IPS-20b (cell line): ENCODE data around the gene EPC1.
"Not testable (repeated sequence)": the region's sequence is repeated elsewhere in the genome, so short reads cannot be mapped to it uniquely, and the experiment has no call there.

ENCODE experiments used
- H3K27ac ChIP-seq: one replicate; pipeline ENCODE4 v1.5.1; 2013; ENCODE audit warnings: low read length
- H3K27me3 ChIP-seq: 2 replicates; pipeline ENCODE4 v1.6.1; 2013; ENCODE audit warnings: mild to moderate bottlenecking, low read length, inconsistent platforms; ENCODE audit not compliant: insufficient read depth
- H3K36me3 ChIP-seq: 2 replicates; pipeline ENCODE4 v1.6.1; 2013; ENCODE audit warnings: low read depth, mild to moderate bottlenecking, inconsistent platforms, low read length, moderate library complexity; ENCODE audit not compliant: insufficient read depth
- H3K4me1 ChIP-seq: 2 replicates; pipeline ENCODE4 v1.6.1; 2013; ENCODE audit warnings: mild to moderate bottlenecking, control low read depth, inconsistent platforms, low read length, moderate library complexity; ENCODE audit not compliant: insufficient read depth
- H3K4me3 ChIP-seq: 2 replicates; pipeline ENCODE4 v1.5.1; 2013; ENCODE audit warnings: mild to moderate bottlenecking, low read length, inconsistent platforms
- H3K9ac ChIP-seq: 2 replicates; pipeline ENCODE4 v1.6.1; 2013; ENCODE audit warnings: low read depth, mild to moderate bottlenecking, inconsistent platforms, low read length, moderate library complexity
- H3K9me3 ChIP-seq: 2 replicates; pipeline ENCODE4 v1.6.1; 2013; ENCODE audit warnings: mild to moderate bottlenecking, low read depth, low read length, inconsistent platforms; ENCODE audit not compliant: insufficient read depth

EPC1 gene, protein sequence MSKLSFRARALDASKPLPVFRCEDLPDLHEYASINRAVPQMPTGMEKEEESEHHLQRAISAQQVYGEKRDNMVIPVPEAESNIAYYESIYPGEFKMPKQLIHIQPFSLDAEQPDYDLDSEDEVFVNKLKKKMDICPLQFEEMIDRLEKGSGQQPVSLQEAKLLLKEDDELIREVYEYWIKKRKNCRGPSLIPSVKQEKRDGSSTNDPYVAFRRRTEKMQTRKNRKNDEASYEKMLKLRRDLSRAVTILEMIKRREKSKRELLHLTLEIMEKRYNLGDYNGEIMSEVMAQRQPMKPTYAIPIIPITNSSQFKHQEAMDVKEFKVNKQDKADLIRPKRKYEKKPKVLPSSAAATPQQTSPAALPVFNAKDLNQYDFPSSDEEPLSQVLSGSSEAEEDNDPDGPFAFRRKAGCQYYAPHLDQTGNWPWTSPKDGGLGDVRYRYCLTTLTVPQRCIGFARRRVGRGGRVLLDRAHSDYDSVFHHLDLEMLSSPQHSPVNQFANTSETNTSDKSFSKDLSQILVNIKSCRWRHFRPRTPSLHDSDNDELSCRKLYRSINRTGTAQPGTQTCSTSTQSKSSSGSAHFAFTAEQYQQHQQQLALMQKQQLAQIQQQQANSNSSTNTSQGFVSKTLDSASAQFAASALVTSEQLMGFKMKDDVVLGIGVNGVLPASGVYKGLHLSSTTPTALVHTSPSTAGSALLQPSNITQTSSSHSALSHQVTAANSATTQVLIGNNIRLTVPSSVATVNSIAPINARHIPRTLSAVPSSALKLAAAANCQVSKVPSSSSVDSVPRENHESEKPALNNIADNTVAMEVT

DNA sequence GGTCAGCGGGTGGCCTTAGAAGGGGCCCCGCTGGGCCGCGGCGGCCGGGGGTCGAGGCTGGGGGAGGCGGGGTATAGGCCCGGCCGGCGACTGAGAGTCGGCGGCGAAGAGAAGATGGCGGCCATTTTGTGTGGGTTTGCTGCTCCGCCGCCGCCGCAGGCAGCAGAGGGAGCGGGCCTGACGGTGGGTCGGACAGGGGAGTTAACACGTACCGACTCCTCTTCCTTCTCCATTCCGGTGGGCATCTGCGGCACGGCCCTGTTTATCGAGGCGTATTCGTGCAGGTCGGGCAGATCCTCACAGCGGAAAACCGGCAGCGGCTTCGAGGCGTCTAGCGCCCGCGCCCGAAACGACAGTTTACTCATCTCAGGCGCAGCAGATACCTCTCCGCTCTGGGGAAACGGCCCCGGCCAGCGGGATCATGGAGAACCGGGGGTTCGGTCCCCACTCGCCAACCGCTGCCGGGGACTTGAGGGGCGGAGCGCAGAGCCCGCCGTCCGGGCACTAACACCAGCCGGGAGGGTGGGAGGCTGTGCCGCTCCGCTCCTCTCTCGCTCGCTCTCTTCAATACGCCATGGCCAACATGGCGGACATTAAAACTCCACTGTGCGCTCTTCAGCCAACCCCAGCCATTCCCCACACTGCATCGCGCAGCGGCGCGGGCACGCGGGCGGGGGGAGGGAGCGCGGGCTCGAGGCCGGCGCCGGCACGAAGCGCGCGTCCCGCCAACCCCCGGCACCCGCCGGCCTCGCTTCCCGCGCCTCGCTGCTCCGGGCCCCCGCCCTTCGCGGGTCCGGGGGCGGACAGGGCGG, at the start of gene EPC1:
Gene EPC1, minus strand, starts transcription at position 608 of the 812 bp plus-strand sequence. Its CDS starts 243 bp downstream, at position 365.
- Histone ChIP-seq H3K4me1 (peaks cover 19% of the 10 kb centered on the region), H3K27me3 (no peaks in the 10 kb centered on the region), H3K9me3 (no peaks in the 10 kb centered on the region), H3K4me3 (peak within 1 kb of the TSS; percentile 89), H3K9ac (peak within 1 kb of the TSS; percentile 100), H3K27ac (peak within 1 kb of the TSS; percentile 100), H3K36me3 (peaks cover 17% of the 10 kb centered on the region; the same call in 1 of the 2 replicates)

DNA sequence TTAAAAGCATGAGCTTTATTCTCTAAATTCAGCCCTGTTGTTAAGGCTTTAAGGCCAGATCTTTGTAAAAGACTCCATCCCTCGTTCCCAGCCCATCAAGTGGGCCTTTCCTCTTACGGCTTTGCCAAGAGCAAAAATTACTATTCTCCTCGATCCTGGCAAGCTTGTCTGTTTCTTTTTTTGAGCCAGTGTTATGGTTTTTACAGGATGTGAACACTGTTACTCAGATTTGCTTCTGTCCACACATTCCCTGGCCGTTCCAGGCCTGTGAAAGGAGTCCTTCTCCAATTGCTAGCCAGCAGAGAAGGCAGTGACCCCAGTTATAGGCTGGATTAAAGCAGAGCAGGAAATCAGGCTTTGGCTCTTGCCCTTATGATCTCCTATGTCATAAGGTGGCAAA, 47.0 kb upstream of the EPC1 start:
- Histone ChIP-seq H3K9me3 (no peaks in the 10 kb centered on the region), H3K27me3 (no peaks in the 10 kb centered on the region), H3K4me1 (no peaks in the 10 kb centered on the region), H3K36me3 (no peaks in the 10 kb centered on the region), H3K27ac (no peak overlapping the region), H3K4me3 (no peak overlapping the region), H3K9ac (no peak overlapping the region)

DNA sequence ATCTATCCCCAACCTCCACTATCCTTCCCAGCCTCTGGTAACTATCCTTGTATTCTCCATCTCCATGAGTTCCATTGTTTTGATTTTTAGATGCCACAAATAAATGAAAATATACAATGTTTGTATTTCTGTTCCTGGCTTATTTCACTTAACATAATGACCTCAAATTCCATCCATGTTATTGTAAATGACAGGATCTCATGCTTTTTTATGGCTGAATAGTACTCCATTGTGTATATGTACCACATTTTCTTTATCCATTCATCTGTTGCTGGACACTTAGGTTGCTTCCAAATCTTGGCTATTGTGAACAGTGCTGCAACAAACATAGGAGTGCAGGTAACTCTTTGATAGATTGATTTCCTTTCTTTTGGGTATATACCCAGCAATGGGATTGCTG, 45.3 kb upstream of the EPC1 start:
- H3K27ac ChIP-seq, H3K36me3 ChIP-seq, H3K4me3 ChIP-seq, H3K9me3 ChIP-seq, H3K9ac ChIP-seq, H3K27me3 ChIP-seq, H3K4me1 ChIP-seq: not testable (repeated sequence)

DNA sequence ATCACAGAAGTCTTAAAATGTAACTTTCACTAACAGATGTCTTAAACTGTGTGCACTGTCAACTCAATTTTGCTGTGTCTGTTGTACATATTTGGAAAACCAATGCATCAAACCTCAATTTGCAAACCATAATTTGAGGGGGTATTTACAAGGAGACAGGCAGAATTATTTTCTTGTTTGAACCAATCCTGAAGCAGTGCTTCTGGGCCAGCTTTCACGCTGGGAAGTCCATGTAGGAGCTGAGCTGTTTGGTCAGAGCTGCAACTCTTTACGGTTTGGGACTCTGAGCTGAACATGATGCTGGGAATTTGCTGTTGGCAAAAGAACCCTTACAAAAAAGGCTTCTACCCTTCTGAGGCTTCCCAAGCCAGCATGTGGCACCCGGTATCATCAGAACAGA, 43.2 kb upstream of the EPC1 start:
- H3K4me3 ChIP-seq: no peak overlapping the region
- no peak overlapping the region for H3K9ac ChIP-seq
- no peaks in the 10 kb centered on the region for H3K27me3 ChIP-seq
- H3K27ac ChIP-seq: no peak overlapping the region
- no peaks in the 10 kb centered on the region for H3K9me3 ChIP-seq
- H3K36me3 ChIP-seq: no peaks in the 10 kb centered on the region
- no peaks in the 10 kb centered on the region for H3K4me1 ChIP-seq

DNA sequence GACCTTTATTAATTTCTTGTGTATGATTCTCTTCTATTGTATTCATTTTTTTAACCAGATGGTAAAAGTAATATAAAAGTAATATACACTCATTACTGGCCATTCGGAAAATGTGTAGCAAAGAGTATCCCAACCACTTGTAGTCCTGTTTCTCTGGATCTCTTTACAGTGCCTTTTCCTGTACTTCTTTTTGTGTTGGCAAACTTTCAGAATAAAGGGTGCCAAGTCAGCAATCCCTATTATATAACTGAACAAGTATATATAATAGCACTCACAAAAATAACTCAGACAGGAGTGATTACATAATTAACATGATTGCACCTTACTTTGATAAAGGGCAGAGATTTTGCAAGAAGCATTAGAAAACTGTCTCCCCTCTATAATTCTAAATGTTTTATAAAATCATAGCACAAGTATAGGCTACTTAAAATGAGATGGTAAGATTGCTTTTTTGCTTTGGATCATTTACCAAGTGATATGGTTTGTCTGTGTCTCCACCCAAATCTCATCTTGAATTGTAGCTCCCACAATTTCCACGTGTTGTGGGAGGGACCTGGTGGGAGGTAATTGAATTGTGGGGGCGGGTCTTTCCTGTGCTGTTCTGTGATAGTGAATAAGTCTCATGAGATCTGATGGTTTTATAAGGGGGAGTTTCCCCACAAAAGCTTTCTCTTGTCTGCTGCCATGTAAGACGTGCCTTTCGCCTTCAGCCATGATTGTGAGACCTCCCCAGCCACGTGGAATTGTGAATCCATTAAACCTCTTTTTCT, 41.5 kb upstream of the EPC1 start:
- no peak overlapping the region for H3K4me3 ChIP-seq
- H3K27ac ChIP-seq: no peak overlapping the region
- no peaks in the 10 kb centered on the region for H3K9me3 ChIP-seq
- H3K27me3 ChIP-seq: no peaks in the 10 kb centered on the region
- H3K9ac ChIP-seq: no peak overlapping the region
- no peaks in the 10 kb centered on the region for H3K36me3 ChIP-seq
- H3K4me1 ChIP-seq: no peaks in the 10 kb centered on the region

DNA sequence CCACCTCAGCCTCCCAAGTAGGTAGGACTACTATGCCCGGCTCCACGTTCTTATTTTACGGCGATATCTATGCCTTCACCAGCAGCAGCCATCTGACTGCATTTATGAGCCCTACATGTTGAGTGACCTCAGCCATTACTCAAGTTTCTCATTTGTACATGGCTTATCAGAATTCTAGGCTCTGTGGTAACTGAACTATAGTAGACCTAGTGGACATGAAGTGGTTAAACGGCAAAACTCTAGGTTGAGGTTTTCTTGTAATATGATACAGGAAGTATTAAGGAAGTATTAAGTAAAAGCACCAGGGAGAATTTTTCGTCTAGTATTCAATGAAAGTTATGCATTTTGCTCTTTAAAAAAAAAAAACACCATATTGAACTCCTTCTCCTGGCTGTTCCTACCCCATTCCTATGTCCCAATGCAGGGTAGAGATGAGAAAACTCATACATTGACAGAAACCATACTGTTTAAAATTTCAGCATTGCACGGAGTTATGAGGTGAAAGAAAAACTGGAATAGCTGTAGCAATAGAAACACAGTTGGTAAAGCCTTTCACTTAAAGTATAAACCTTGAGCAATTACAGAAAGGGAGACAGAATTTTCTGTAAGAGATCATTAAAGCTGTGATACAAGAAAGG, 39.8 kb upstream of the EPC1 start:
- no peaks in the 10 kb centered on the region for H3K27me3 ChIP-seq
- no peak overlapping the region for H3K4me3 ChIP-seq
- H3K27ac ChIP-seq: no peak overlapping the region
- no peaks in the 10 kb centered on the region for H3K36me3 ChIP-seq
- no peaks in the 10 kb centered on the region for H3K9me3 ChIP-seq
- H3K9ac ChIP-seq: no peak overlapping the region
- H3K4me1 ChIP-seq: no peaks in the 10 kb centered on the region

DNA sequence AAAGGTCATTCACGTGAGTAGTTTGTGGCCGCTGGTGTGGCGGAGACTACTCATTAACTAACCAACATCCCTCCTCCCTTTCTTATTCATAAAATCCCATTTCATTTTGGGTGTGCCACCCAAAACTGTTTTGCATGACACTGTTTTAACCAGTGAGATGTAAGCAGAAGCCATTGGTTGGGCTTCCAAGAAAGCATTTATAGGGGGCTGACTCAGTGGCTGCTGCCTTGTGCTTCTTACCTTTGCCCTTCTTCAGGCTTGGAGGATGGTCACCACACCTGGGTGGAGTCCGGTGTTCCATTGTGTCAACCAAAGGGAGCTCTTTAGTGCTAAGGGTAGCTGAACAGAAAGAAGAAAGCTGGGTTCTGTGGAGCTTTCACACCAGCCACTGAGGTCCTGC, 37.2 kb upstream of the EPC1 start:
- peaks cover 7% of the 10 kb centered on the region; the same call in 1 of the 2 replicates for H3K4me1 ChIP-seq
- no peak overlapping the region for H3K27ac ChIP-seq
- no peak overlapping the region for H3K9ac ChIP-seq
- no peak overlapping the region for H3K4me3 ChIP-seq
- no peaks in the 10 kb centered on the region for H3K9me3 ChIP-seq
- H3K27me3 ChIP-seq: no peaks in the 10 kb centered on the region
- H3K36me3 ChIP-seq: no peaks in the 10 kb centered on the region

DNA sequence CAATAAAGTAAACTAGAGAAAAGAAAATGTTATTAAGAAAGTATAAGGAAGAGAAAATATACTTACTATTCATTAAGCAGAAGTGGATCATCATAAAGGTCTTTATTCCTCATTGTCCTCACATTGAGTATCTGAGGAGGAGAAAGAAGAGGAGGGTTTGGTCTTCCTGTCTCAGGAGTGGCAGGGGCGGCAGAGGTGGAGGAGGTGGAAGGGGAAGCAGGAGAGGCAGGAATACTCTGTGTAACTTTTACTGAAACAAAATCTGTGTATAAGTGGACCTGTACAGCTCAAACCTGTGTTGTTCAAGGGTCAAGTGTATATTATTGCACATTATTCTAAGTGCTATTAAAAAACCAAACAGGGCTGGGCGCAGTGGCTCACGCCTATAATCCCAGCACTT, 34.2 kb upstream of the EPC1 start:
- no peaks in the 10 kb centered on the region for H3K27me3 ChIP-seq
- no peak overlapping the region for H3K27ac ChIP-seq
- no peaks in the 10 kb centered on the region for H3K36me3 ChIP-seq
- H3K9me3 ChIP-seq: no peaks in the 10 kb centered on the region
- no peak overlapping the region for H3K4me3 ChIP-seq
- H3K9ac ChIP-seq: no peak overlapping the region
- H3K4me1 ChIP-seq: peaks cover 7% of the 10 kb centered on the region

DNA sequence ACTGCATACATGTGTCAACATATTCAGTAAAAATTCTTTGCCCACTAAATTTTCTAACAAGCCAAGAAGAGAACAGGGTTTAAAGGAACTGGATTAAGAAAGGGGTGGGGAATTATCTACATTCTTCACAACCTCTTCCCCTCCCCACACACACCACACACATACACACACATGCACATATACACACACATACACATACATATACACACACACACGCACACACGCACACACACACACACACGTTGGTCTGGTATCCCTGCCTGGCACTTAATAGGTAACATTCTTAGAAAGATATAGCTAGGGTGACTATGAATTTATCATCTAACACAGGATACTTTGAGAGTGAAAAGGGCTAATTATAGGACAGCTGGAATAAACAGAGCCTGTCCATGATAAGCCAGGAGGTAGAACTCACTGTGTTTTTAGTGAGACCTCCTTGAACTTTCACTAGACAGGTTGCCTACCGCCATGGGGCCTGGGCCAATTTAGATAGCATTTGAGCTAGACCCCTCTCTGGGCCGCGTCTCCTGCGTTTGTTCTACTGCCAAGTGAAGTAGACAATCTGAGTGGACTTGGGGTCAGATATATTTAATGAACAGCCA, 33.1 kb upstream of the EPC1 start:
- Histone ChIP-seq H3K27ac (no peak overlapping the region), H3K4me3 (peak overlapping the region; percentile 89; the same call in 1 of the 2 replicates), H3K9ac (peak overlapping the region; percentile 91; the same call in 1 of the 2 replicates), H3K36me3 (no peaks in the 10 kb centered on the region), H3K27me3 (no peaks in the 10 kb centered on the region), H3K9me3 (no peaks in the 10 kb centered on the region), H3K4me1 (peaks cover 7% of the 10 kb centered on the region)

DNA sequence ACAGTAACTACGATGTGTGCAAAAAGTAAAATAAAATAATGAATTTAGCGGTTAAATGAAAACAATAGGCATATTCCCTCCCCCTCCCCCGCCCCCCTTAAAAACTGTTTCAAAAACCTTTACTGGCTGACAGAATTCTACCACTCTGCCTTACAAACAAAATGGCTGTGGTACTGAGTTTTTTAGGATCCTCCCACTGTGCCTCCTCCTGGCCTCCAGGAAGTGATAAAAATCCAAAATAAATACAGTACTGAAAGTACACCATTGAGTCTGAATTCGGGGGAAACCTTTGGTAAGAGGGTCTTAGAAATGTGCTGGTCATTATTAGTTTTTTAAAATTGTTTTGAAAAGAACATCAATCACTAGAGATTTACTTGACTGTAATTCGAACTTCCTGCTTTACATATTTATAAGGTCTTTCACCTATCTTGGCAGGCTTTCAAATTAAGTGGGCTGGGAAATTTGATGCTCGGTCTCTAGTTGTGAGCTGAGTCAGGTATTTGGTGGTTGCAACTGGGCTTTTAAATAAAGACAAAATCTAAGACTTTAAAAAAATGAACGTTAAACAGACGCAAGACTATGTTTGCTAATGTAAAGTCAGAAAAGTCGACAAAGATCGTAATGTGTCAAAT, 32.5 kb upstream of the EPC1 start:
- Histone ChIP-seq H3K4me3 (peak overlapping the region; percentile 89), H3K27me3 (no peaks in the 10 kb centered on the region), H3K36me3 (no peaks in the 10 kb centered on the region), H3K4me1 (peaks cover 7% of the 10 kb centered on the region), H3K9me3 (no peaks in the 10 kb centered on the region), H3K27ac (peak overlapping the region; percentile 88), H3K9ac (peak overlapping the region; percentile 91; the same call in 1 of the 2 replicates)
